CD1c-positive myeloid dendritic cell (primary cell): ENCODE results near the gene MRAS.
"Not testable (repeated sequence)": the region's sequence is repeated elsewhere in the genome, so short reads cannot be mapped to it uniquely, and the experiment has no call there.

ENCODE experiments used
- DNase-seq: peaks from one replicate; pipeline ENCODE4 v3.0.0-alpha.2; 2016; ENCODE audit errors: extremely low spot score

MRAS gene

DNA sequence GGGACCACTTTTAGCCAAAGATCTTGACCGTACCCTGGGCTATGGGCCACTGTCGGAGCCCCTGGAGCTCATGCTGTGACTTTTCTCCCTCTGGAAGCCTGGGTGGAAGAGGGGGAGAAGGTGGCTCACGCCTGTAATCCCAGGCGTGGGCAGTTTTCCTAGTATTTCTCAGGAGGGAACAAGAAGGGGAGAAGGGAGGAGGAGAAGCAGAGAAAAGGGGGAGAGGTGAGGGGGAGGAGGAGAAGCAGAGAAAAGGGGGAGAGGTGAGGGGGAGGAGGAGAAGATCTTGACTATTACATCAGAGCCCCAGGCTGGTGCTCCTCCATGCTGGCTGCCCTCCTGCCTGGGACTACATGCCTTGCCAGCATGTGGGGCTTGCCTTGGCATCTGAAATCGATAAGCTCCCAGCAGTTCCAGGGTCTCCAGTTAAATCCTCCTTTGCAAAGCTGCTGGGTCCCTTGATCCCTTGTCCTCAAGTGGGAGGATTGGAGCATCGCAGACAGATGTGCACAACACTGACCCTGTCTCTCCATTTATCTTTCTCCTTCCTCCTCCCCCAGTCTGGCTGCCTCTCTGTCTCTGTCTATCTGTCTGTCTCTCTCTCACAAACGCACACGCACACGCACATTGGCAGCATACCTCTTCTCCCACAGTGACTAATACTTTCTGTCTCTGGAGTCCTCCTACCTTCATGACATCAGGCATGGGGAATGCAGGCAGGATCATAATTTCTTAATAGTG, 41.6 kb downstream of the MRAS start:
- DNase-seq: no peak

DNA sequence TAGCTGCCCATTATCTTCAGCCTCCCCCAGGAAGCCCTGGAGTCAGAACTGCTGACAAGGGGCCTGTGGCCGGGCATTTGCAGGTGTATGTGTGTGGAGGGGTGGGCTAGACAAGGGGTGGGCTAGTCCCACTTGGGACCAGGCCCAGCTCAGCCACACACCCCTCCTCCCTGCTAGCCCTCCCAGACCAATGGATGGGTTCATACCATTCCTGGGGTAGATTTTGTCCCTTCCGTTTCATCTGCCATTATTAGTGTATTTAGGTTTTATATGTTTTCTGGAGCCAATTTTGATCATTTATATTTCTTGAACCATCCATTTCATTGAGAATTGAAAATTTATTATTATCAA, 42.2 kb downstream of the MRAS start:
- DNase-seq: no peak

- DNase-seq: no peak
These were observed 45.8 kb downstream of the MRAS start for GRCh38 chr3:138394156-138394555.

DNA sequence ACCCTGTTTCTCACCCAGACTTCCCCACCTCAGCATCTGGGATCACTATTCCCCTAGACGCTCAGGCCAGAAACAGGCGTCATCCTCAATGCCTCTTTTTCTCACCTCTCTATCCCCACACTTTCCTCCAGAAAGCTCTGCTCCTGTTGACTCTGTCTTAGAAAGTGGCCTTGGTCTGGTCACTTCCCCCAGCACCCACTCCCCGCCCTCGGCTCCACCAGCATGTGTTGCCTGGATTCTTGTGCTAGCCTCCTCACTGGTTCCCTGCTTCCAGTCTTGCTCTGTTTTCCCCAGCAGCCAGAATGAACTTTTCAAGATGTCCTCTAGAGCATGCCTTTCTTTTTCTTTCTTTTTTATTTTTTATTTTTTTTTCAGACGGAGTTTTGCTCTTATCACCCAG, 46.3 kb downstream of the MRAS start:
- DNase-seq: no peak

DNA sequence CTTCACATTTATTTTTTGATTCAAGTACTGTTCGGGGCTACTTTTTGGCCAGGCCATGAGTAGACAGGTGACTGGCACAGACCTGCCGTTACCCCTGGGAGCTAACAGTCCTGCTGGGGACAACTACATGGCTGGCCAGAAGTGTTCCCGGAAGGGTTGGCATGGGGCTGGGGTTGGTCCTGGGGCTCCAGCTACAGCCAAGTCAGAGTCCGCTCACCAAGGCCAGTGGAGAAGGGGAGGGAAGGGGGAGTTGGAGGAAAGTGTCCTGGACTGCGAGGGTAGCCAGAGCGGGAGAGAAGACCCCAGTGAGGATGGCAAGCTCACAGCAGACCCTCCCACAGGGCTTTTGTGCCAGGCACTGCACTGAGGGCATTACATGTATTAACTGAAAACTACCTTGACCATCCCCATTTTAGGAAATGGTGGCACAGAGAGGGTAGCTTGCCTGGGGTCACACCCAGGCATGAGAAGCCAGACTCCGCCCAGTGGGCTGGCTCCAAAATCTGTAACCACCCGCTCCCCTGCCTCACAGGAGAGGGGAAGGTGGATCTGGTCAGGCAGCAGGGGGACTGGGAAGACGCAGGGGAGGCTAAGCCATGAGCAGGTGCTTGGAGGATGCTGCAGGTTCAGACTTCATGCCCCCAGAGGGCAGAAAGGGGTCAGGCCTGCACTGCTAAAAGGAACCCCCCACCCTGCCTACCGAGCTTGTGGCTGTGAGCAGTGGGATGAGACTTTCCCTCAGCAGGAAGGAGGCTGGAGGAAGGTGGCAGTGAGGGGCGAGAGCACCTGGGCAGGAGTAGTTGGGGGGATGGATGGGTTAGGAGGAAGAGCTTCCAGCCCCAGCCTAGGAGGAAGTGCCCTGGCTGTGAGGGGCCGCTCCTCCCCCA, 47.7 kb downstream of the MRAS start:
- DNase-seq: no peak

- no peak for DNase-seq
These were observed 48.5 kb downstream of the MRAS start for GRCh38 chr3:138396752-138397410.

- no peak for DNase-seq
These were observed 49.6 kb downstream of the MRAS start for GRCh38 chr3:138397983-138398382.

DNA sequence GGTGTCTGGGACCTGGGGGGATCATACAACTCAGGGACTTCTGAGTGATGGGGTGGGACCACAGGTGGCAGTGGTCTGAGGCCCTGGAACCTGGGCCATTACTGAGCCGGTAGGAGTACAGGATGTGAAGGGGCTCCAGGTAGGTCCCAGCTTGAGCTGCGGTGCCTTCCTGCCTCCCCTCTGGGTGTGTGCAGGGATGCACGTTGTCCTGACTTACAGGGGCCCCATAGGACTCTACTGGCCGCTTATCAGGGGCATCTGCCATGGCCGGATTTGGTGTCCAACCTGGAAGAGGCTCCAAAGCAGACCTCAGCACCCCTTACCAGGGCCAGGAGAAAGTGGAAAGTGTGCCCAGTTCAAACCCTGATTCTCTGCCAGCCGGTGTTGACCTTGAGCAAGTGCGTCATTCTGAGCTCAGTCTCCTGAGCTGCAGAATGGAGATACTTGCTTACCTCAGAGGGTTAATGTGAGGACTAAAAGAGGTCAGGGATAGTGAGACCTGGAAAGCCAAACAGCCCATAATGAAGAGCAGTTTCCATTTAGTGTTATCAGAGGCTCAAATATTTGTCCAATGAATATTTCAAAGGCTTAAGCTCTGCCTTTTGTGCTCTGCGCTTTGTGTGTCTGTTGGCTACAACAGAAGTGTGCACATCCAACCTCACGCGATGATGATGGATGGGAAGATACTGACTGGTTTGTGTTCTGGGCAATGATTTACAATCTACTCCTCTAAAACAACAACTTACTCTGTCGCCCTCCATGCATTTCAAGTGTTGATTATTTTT, 50.6 kb downstream of the MRAS start:
- DNase-seq: no peak

DNA sequence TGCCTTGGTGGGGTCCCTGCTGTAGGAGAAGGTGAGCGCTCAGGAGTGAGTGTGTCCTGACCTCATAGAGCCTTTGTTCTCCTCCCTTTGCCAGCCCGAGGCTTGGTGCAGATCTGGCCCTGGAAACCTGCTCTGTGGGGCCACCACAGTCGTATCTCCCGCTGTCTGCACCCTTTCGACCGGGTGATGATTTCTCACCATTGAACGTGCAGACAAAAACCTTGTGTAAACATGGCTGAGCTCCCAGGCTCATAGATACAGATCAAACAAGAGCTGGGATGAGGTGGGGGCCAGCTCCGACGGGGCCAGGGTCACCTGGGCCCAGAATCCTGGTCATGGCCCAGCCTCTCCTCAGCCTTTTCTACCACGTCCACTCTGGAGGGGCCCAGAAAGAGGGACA, 51.4 kb downstream of the MRAS start:
- no peak for DNase-seq

GRCh38 chr3:138400651-138401070, 52.3 kb downstream of the MRAS start:
- no peak for DNase-seq

GRCh38 chr3:138401834-138402233, 53.5 kb downstream of the MRAS start:
- no peak for DNase-seq

DNA sequence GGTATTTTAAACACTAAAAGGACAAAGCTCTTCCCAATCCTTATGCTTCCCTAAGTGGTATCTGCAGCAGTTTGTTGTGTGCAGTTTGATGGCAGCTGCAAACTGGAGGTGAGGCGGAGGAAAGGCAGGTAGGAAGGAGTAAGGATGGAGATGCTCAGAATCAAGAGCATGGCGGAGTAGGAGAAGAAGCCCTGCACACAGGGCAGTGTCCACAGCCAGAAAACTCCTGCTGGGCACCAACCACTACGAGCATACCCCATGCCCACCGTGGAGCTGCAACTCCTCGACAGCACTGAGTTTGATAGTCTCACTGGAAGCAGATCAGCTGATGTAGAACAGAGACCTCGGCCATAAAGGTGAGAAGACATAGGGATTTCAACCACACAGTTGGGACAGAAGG, 55.7 kb downstream of the MRAS start:
- no peak for DNase-seq

GRCh38 chr3:138405001-138405400, 56.6 kb downstream of the MRAS start:
- DNase-seq: no peak

DNA sequence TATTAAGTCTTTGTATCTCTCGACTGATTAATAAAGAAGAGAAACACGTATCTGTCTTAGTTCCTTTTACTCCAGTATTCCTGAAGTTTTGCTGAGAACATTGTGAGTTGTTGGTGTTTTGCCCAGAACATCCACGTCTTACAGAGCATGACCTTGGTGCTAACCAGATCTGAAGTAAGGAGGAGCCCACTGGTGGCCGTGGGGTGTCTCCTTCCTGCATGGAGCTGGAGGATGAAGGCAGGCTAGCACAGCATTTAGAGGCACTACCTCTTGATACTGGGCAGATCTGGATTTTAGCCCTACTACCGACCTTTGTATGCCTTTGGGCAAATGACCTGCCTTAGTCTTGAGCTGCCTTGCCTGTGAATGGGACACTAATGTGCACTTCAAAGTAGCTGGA, 57.1 kb downstream of the MRAS start:
- DNase-seq: no peak

DNA sequence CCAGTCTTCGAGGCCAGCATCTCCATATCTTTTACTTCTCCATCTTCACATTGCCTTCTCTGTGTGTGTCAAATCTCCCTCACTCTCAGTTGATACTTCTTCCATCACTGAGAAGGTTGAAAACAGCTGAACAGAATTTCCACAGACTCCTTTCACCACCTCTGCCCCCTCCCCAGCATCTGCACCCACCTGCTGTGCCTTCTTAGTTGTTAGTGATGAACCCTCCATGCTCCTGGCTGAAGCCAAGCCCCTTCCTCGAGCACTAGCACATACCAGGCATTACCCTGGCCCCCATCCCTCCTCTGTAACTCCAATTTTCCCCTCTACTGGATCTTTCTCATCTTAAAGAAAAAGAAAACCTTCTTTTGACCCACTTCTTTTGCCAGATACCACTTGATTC, 58.2 kb downstream of the MRAS start:
- no peak for DNase-seq

- DNase-seq: no peak
These were observed 59.0 kb downstream of the MRAS start for GRCh38 chr3:138407236-138407907.

GRCh38 chr3:138408751-138409570, 60.6 kb downstream of the MRAS start:
- peak; percentile 76 for DNase-seq

DNA sequence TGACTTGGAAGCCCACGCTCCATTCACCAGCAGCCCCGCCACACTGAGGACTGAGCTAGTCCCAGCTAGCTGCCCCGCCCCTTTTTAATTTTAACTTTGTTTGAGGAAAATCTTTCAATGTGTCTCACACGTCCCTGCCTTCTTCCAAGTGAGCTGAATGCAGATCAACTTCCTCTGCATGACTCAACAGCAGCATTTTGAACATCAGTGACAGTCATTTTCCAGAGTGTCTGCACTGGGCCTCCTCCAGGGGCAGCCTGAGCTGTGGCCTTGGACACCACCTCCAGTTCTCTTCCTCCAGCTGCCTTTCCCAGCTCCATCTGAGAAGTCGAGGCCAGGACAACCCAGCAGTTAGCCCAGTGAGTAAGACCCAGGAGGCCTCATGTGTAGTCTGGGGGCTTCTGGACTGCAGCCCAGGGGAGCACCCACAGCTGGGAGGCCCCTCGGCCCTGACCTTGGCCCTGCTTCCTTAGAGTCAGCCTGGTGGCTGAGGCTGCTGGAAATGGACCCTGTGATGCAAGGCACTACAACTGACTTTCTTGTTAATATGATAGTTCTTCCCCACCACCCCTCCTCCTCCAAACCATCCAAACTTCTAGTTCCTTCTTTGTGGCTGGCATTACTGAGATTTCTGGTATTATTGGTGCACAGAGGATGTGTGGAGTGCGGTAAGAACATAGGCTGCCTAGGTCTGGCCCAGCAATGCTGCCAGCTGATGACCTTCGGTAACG, 64.6 kb downstream of the MRAS start:
- peak; percentile 87 for DNase-seq

DNA sequence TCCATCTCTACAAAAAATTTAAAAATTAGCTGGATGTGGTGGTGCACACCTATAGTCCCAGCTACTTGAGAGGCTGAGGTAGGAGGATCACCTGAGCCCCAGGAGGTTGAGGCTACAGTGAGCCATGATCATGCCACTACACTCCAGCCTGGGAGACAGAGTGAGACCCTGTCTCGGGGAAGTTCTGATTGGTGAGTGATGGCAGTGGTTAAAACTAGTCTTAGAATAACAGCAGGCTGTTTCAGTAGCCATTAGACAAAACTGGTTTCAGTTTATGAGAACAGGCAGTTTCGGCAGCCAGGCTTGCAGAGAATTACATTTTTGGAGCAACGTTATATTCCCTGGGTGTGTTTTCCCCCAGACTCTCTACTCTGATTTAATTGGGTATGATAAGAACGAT, 67.9 kb downstream of the MRAS start:
- DNase-seq: not testable (repeated sequence)

DNA sequence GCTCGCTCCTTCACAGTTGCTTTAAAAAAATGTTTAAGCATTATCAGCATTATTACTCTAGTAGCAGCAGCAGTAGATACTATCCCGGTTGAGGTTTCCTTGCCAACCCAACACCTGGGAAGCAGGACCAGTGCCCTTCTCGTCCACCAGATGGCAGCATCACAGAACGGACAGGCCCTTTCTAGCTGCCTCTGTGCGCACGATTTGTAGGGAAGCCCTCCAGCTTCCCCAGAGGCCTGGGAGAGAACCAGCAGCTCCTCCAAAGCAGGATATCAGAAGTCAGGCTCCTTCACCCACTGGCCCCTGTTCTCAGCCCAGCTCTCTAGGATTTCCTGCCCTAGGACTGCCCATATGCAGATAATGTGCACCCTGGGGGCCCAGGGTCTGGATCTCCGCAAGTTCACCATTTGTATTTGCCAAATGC, 69.2 kb downstream of the MRAS start:
- peak; percentile 83 for DNase-seq
